GM12878 (cell line): Measurements from ENCODE around the gene PALS2. TPM values are rescaled to one million over a fixed set of nuclear protein-coding genes. Genes with fewer than 3 reads are reported as not detected.

ENCODE experiments used
- ATAC-seq: fragments of 200-7000 bp; cut with Tn5 transposase; 3 replicates; pipeline ENCODE4 v1.9.1; 2020; ENCODE audit warnings: mild to moderate bottlenecking, moderate library complexity
- BruUV-seq: library from RNA; stranded (reverse); fragments of 400-500 nt; replicated peaks from 2 replicates; lab custom pipeline; 2021; lab: Mats Ljungman, UMichigan
- CTCF ChIA-PET: fragments of 300-600 bp; sonication (Branson Sonifier 250); formaldehyde crosslinking; extraction: SDS; loops from one replicate; lab custom pipeline; 2021; ENCODE audit warnings: inconsistent platforms; lab: Yijun Ruan, JAX
- POLR2A ChIA-PET: fragments of 350-600 bp; formaldehyde crosslinking; extraction: SDS; loops from one replicate; lab custom pipeline; 2021; ENCODE audit warnings: inconsistent platforms; lab: Charles Lee
- RAD21 ChIA-PET: fragments of 300-600 bp; sonication (Branson Sonifier 250); formaldehyde crosslinking; loops from one replicate; lab custom pipeline; 2023; ENCODE audit warnings: antibody characterized with exemption; ENCODE audit not compliant: unreplicated experiment; lab: Charles Lee
- SMC1A ChIA-PET: fragments of 300-600 bp; sonication (Branson Sonifier 250); formaldehyde crosslinking; loops from one replicate; lab custom pipeline; 2023; ENCODE audit not compliant: unreplicated experiment, uncharacterized antibody; lab: Charles Lee
- DNase-seq: peaks from one replicate; pipeline ENCODE4 v3.0.0-alpha.2; 2011; ENCODE audit warnings: low read depth, low spot score
- FAIRE-seq: peaks from 3 replicates; lab custom pipeline; 2011; peaks lifted over from hg19 to GRCh38; lab: Jason Lieb, UNC
- H2AFZ ChIP-seq: 2 replicates; pipeline ENCODE4 v1.6.0; 2011; ENCODE audit warnings: low read depth, low read length, control low read depth; ENCODE audit not compliant: control insufficient read depth
- H3K27ac ChIP-seq: 2 replicates; pipeline ENCODE4 v1.5.1; 2011; ENCODE audit warnings: control low read depth; ENCODE audit not compliant: control insufficient read depth, insufficient read depth
- H3K27me3 ChIP-seq, 2 experiments: replicated peaks in 1 of 2; 2 replicates each; pipeline versions ENCODE4 v1.6.0 to v1.6.1; 2011; ENCODE audit warnings: low read length in 1 of 2; ENCODE audit not compliant: control insufficient read depth in 2 of 2, insufficient read depth in 2 of 2
- H3K36me3 ChIP-seq, 2 experiments: 2 replicates each; pipeline ENCODE4 v1.5.1; 2011; ENCODE audit warnings: low read length in 1 of 2; ENCODE audit not compliant: control insufficient read depth in 2 of 2, insufficient read depth in 2 of 2
- H3K4me1 ChIP-seq: 2 replicates; pipeline ENCODE4 v1.6.1; 2011; ENCODE audit warnings: mild to moderate bottlenecking, low read length, moderate library complexity, mixed read lengths; ENCODE audit not compliant: control insufficient read depth, insufficient read depth
- H3K4me2 ChIP-seq: 2 replicates; pipeline ENCODE4 v1.6.0; 2011; ENCODE audit warnings: control low read depth; ENCODE audit not compliant: control insufficient read depth, insufficient read depth
- H3K4me3 ChIP-seq: fragments of 200-600 bp; sonication (generic); 2 replicates; pipeline ENCODE4 v1.5.1; 2016
- H3K79me2 ChIP-seq: 2 replicates; pipeline ENCODE4 v1.6.0; 2011; ENCODE audit warnings: low read length; ENCODE audit not compliant: control insufficient read depth, insufficient read depth
- H3K9ac ChIP-seq: 2 replicates; pipeline ENCODE4 v1.8.0; 2011; ENCODE audit warnings: low read length, control low read depth, mixed read lengths; ENCODE audit not compliant: control insufficient read depth, insufficient read depth
- H3K9me3 ChIP-seq: replicated peaks from 3 replicates; pipeline ENCODE4 v1.5.1; 2011; ENCODE audit warnings: mild to moderate bottlenecking, low read length; ENCODE audit not compliant: control insufficient read depth, insufficient read depth
- H4K20me1 ChIP-seq: 2 replicates; pipeline ENCODE4 v1.6.0; 2011; ENCODE audit not compliant: control insufficient read depth, insufficient read depth
- BCL3 ChIP-seq: IDR thresholded peaks from 2 replicates; pipeline ENCODE4 v1.6.1; 2011; ENCODE audit warnings: borderline replicate concordance, low read depth, mild to moderate bottlenecking, moderate library complexity, low read length; ENCODE audit not compliant: insufficient read depth, poor library complexity, severe bottlenecking
- CBX5 ChIP-seq: sonication (generic); IDR thresholded peaks from 2 replicates; pipeline ENCODE4 v1.6.1; 2016; ENCODE audit warnings: low read depth, moderate library complexity, mild to moderate bottlenecking, inconsistent platforms
- CHD4 ChIP-seq: fragments of 200-600 bp; sonication (generic); IDR thresholded peaks from 2 replicates; pipeline ENCODE4 v1.6.1; 2016; ENCODE audit warnings: mild to moderate bottlenecking
- ESRRA ChIP-seq: IDR thresholded peaks from 2 replicates; pipeline ENCODE4 v1.6.1; 2012; ENCODE audit warnings: mild to moderate bottlenecking, low read length, improper control_type of control experiment
- KDM1A ChIP-seq: fragments of 200-600 bp; sonication (generic); IDR thresholded peaks from 2 replicates; pipeline ENCODE4 v1.6.1; 2016; ENCODE audit warnings: borderline replicate concordance
- MYB ChIP-seq: fragments of 150-350 bp; IDR thresholded peaks from 2 replicates; pipeline ENCODE4 v1.6.1; 2014; ENCODE audit warnings: mild to moderate bottlenecking, low read depth, low read length, borderline replicate concordance
- NFIC ChIP-seq: IDR thresholded peaks from 2 replicates; pipeline ENCODE4 v1.6.1; 2012; ENCODE audit warnings: low read depth, mild to moderate bottlenecking, inconsistent platforms, low read length, moderate library complexity
- NFXL1 ChIP-seq: fragments of 450-650 bp; IDR thresholded peaks from 2 replicates; pipeline ENCODE4 v1.6.1; 2017; ENCODE audit warnings: antibody characterized with exemption, mild to moderate bottlenecking, borderline replicate concordance
- NR2C1 ChIP-seq: fragments of 450-650 bp; IDR thresholded peaks from 2 replicates; pipeline ENCODE4 v1.6.1; 2017; ENCODE audit warnings: antibody characterized with exemption, mild to moderate bottlenecking, moderate library complexity
- NR2F1 ChIP-seq: fragments of 450-650 bp; conservative IDR thresholded peaks from 2 replicates; pipeline ENCODE4 v1.6.1; 2017; ENCODE audit warnings: mild to moderate bottlenecking
- RELA ChIP-seq: fragments of 450-650 bp; IDR thresholded peaks from 2 replicates; pipeline ENCODE4 v1.8.0; 2014; ENCODE audit warnings: borderline replicate concordance; ENCODE audit not compliant: partially characterized antibody
- SIX5 ChIP-seq: IDR thresholded peaks from 2 replicates; pipeline ENCODE4 v1.6.1; 2011; ENCODE audit warnings: mild to moderate bottlenecking, low read depth, low read length, moderate library complexity; ENCODE audit not compliant: severe bottlenecking
- TCF3 ChIP-seq: IDR thresholded peaks from 2 replicates; pipeline ENCODE4 v1.6.1; 2012; ENCODE audit warnings: low read depth, mild to moderate bottlenecking, low read length, borderline replicate concordance; ENCODE audit not compliant: insufficient read depth
- YY1 ChIP-seq: IDR thresholded peaks from 2 replicates; pipeline ENCODE4 v1.6.1; 2011; ENCODE audit warnings: low read depth, mild to moderate bottlenecking, low read length
- ZBED1 ChIP-seq: IDR thresholded peaks from 2 replicates; pipeline ENCODE4 v1.6.1; 2016; ENCODE audit warnings: borderline replicate concordance
- ZSCAN29 ChIP-seq: fragments of 450-650 bp; IDR thresholded peaks from 2 replicates; pipeline ENCODE4 v1.6.1; 2017; ENCODE audit warnings: mild to moderate bottlenecking, moderate library complexity
- WGBS: methylation state at CpG from one replicate; pipeline ENCODE4 v1.1.6; 2016; ENCODE audit warnings: low lambda C conversion rate; ENCODE audit not compliant: insufficient replicate concordance, insufficient coverage; ENCODE audit errors: missing lambda C conversion rate; 5-methylcytosine and 5-hydroxymethylcytosine counted together
- in situ Hi-C: fragments of 300-500 bp; cut with MboI; formaldehyde crosslinking; loops from 9 replicates; pipeline ENCODE4 v1.14.3; 2018; ENCODE audit warnings: mixed read lengths
- intact Hi-C: fragments of 100-400 bp; cut with micrococcal nuclease; formaldehyde crosslinking; loops from one replicate; pipeline ENCODE4 v1.14.2; 2022; ENCODE audit not compliant: unreplicated experiment
- polyA plus RNA-seq, 11 experiments: library from polyadenylated mRNA; depleted of rRNA in 4 of 11; unstranded in 6 of 11; stranded (reverse) in 5 of 11; fragments of >200 nt; fragmentation: Nextera tagmentation in 4 of 11; fragmentation: Illumina TruSeq in 1 of 11; extraction: Ambion mirVana in 4 of 11; extraction: Trizol in 1 of 11; gene quantifications; 1 replicate in 1 of 11; 2 replicates in 10 of 11; pipeline versions ENCODE4 v1.2.1 to v1.2.3, GENCODE V29; 2011 to 2016; ENCODE audit warnings: inconsistent platforms in 2 of 11, missing spikeins in 2 of 11, low read depth in 1 of 11
- total RNA-seq, 4 experiments: library from RNA; depleted of rRNA in 3 of 4; stranded (reverse); fragments of >200 nt in 3 of 4; fragmentation: Illumina TruSeq in 1 of 4; extraction: Trizol in 1 of 4; gene quantifications; 2 replicates each; pipeline versions ENCODE4 v1.2.1 to v1.2.3, GENCODE V29; 2013 to 2021
- TF ChIP-seq, protein P1 (sequence below): IDR thresholded peaks from 2 replicates; pipeline ENCODE4 v1.6.1; 2011; ENCODE audit warnings: mild to moderate bottlenecking, low read depth, low read length, moderate library complexity; ENCODE audit not compliant: insufficient replicate concordance

The PALS2 gene
- total and polyA plus RNA-seq, 10 of the 15 experiments (the other 5 are each of a cell fraction or from before 2014, with no cell fraction given), result 10.7 to 53.5 (median 20.1) TPM

GRCh38 chr7:24536682-24537081 is 36.6 kb upstream of the PALS2 start:
- Histone ChIP-seq H4K20me1 (no peaks in the 10 kb centered on the region), H3K4me1 (no peaks in the 10 kb centered on the region), H3K4me3 (no peak overlapping the region), H3K27me3 (no peaks in the 10 kb centered on the region), H3K4me2 (no peak overlapping the region), H3K9me3 (no peaks in the 10 kb centered on the region), H3K9ac (no peak overlapping the region), H3K27ac (no peak overlapping the region), H2AFZ (no peak overlapping the region), H3K79me2 (no peaks in the 10 kb centered on the region), H3K36me3 (no peaks in the 10 kb centered on the region)
- POLR2A ChIA-PET, result no interaction called here
- SMC1A ChIA-PET, result no interaction called here
- CTCF ChIA-PET, result no interaction called here
- ATAC-seq (no peak), DNase-seq (no peak), FAIRE-seq (no peak)
- WGBS, result 23% methylated on average over 2 of the region's 2 CpGs
- in situ Hi-C loops, result no loop called here
- no TSS peak for BruUV-seq
- RAD21 ChIA-PET, result no interaction called here
- TF ChIP-seq, protein P1, sequence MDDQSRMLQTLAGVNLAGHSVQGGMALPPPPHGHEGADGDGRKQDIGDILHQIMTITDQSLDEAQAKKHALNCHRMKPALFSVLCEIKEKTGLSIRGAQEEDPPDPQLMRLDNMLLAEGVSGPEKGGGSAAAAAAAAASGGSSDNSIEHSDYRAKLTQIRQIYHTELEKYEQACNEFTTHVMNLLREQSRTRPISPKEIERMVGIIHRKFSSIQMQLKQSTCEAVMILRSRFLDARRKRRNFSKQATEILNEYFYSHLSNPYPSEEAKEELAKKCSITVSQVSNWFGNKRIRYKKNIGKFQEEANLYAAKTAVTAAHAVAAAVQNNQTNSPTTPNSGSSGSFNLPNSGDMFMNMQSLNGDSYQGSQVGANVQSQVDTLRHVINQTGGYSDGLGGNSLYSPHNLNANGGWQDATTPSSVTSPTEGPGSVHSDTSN, result no peak
- no peak for TF ChIP-seq NFXL1
- no peak for TF ChIP-seq ESRRA
- TF ChIP-seq SIX5, result no peak
- no peak for TF ChIP-seq MYB
- TF ChIP-seq BCL3, result no peak
- no peak for TF ChIP-seq TCF3
- TF ChIP-seq CBX5, result no peak
- no peak for TF ChIP-seq NFIC
- TF ChIP-seq KDM1A, result no peak
- no peak for TF ChIP-seq ZSCAN29
- TF ChIP-seq ZBED1, result no peak
- TF ChIP-seq CHD4, result no peak
- TF ChIP-seq RELA, result no peak
- no peak for TF ChIP-seq YY1
- TF ChIP-seq NR2F1, result no peak
- no peak for TF ChIP-seq NR2C1
- intact Hi-C loops, result no loop called here
